Measurements from ENCODE around the gene AKT2. TPM values are rescaled to one million over a fixed set of nuclear protein-coding genes. Genes with fewer than 3 reads are reported as not detected.

The AKT2 gene
- total RNA-seq, 4 donors from 2014 or later = 63.2 to 266 (median 138) TPM

- 6 to 23% methylated on average over 4 to 28 of the region's 54 CpGs for WGBS, 2 donors (ENCODE audit: low coverage in 1 of 2)
- in situ Hi-C loops (cut with MboI; ENCODE audit: low pct_ligation_motif_present in 1 of 4, low pct_unique_long_range_greater_than_20kb in 1 of 4, low sequenced_read_pairs in 3 of 4) = no loop called here
- peak overlapping the region in 1 of 4 donors; percentile 41 for H3K27ac ChIP-seq
- H3K36me3 ChIP-seq = no peaks in the 10 kb centered on the region
- intact Hi-C loops (cut with DNase I; ENCODE audit: low total_unique reads) = no loop called here
- peaks cover 51% of the 10 kb centered on the region for H3K27me3 ChIP-seq
- peaks cover 0 to 18% (median 10%) of the 10 kb centered on the region in 4 donors for H3K4me1 ChIP-seq
- DNase-seq = peak; percentile 71
- TF ChIP-seq EP300 (IDR thresholded peaks at IDR 0.05; ENCODE audit: low read depth) (no peak), POLR2AphosphoS5 (IDR thresholded peaks at IDR 0.05) (no peak), POLR2A (IDR thresholded peaks at IDR 0.05) (no peak), CTCF (IDR thresholded peaks at IDR 0.05) (peak; percentile 19 to 38 (median 33))
- no peaks in the 10 kb centered on the region for H3K9me3 ChIP-seq
- peak overlapping the region in 2 of 4 donors; percentile 9 to 28 for H3K4me3 ChIP-seq
These were observed 67.9 kb downstream of the AKT2 start for GRCh38 chr19:40217027-40217810.

- intact Hi-C loops (cut with DNase I; ENCODE audit: low total_unique reads) = no loop called here
- Histone ChIP-seq H3K36me3 (no peaks in the 10 kb centered on the region), H3K4me1 (peaks cover 0 to 18% (median 10%) of the 10 kb centered on the region in 4 donors), H3K27me3 (peaks cover 51% of the 10 kb centered on the region), H3K9me3 (no peaks in the 10 kb centered on the region), H3K27ac (no peak overlapping the region), H3K4me3 (peak overlapping the region in 2 of 4 donors; percentile 9 to 28)
- DNase-seq = no peak
- in situ Hi-C loops (cut with MboI; ENCODE audit: low pct_ligation_motif_present in 1 of 4, low pct_unique_long_range_greater_than_20kb in 1 of 4, low sequenced_read_pairs in 3 of 4) = no loop called here
- 21 to 29% methylated on average over 9 of the region's 9 CpGs for WGBS, 2 donors (ENCODE audit: low coverage in 1 of 2)
- TF ChIP-seq CTCF (IDR thresholded peaks at IDR 0.05) (no peak), POLR2AphosphoS5 (IDR thresholded peaks at IDR 0.05) (no peak), EP300 (IDR thresholded peaks at IDR 0.05; ENCODE audit: low read depth) (no peak), POLR2A (IDR thresholded peaks at IDR 0.05) (no peak)
These were observed 68.4 kb downstream of the AKT2 start for GRCh38 chr19:40216777-40217026.

- peaks cover 0 to 18% (median 10%) of the 10 kb centered on the region in 4 donors for H3K4me1 ChIP-seq
- peaks cover 47% of the 10 kb centered on the region for H3K27me3 ChIP-seq
- H3K36me3 ChIP-seq = no peaks in the 10 kb centered on the region
- H3K27ac ChIP-seq = no peak overlapping the region
- no peak overlapping the region for H3K4me3 ChIP-seq
- H3K9me3 ChIP-seq = no peaks in the 10 kb centered on the region
- in situ Hi-C loops (cut with MboI; ENCODE audit: low pct_ligation_motif_present in 1 of 4, low pct_unique_long_range_greater_than_20kb in 1 of 4, low sequenced_read_pairs in 3 of 4) = no loop called here
- intact Hi-C loops (cut with DNase I; ENCODE audit: low total_unique reads) = no loop called here
- 22 to 52% methylated on average over 6 to 23 of the region's 23 CpGs for WGBS, 2 donors (ENCODE audit: low coverage in 1 of 2)
- TF ChIP-seq CTCF (IDR thresholded peaks at IDR 0.05) = no peak
- no peak for TF ChIP-seq POLR2A (IDR thresholded peaks at IDR 0.05)
- no peak for TF ChIP-seq EP300 (IDR thresholded peaks at IDR 0.05; ENCODE audit: low read depth)
- TF ChIP-seq POLR2AphosphoS5 (IDR thresholded peaks at IDR 0.05) = no peak
- no peak for DNase-seq
These were observed 69.0 kb downstream of the AKT2 start for GRCh38 chr19:40216013-40216776.

- Histone ChIP-seq H3K9me3 (no peaks in the 10 kb centered on the region), H3K27me3 (peaks cover 35% of the 10 kb centered on the region), H3K36me3 (no peaks in the 10 kb centered on the region), H3K27ac (no peak overlapping the region), H3K4me3 (no peak overlapping the region), H3K4me1 (peaks cover 0 to 18% (median 10%) of the 10 kb centered on the region in 4 donors)
- DNase-seq = no peak
- in situ Hi-C loops (cut with MboI; ENCODE audit: low pct_ligation_motif_present in 1 of 4, low pct_unique_long_range_greater_than_20kb in 1 of 4, low sequenced_read_pairs in 3 of 4) (no loop called here), intact Hi-C loops (cut with DNase I; ENCODE audit: low total_unique reads) (loop anchor here (5.0 kb wide), 1 partner anchor 73 kb away; no protein-coding TSS in a partner anchor)
- 87% methylated on average over 12 of the region's 22 CpGs; no CpG with 5 or more reads in 1 of the 2 donors for WGBS, 2 donors (ENCODE audit: low coverage in 1 of 2)
- no peak for TF ChIP-seq EP300 (IDR thresholded peaks at IDR 0.05; ENCODE audit: low read depth)
- no peak for TF ChIP-seq POLR2AphosphoS5 (IDR thresholded peaks at IDR 0.05)
- no peak for TF ChIP-seq CTCF (IDR thresholded peaks at IDR 0.05)
- no peak for TF ChIP-seq POLR2A (IDR thresholded peaks at IDR 0.05)
These were observed 70.2 kb downstream of the AKT2 start for GRCh38 chr19:40214936-40215335.

Measured in transverse colon (tissue), 4 donors.